GM19035 (cell line): ENCODE data around the gene C4orf51.

Source experiments
- ATAC-seq: cut with Tn5 transposase; IDR thresholded peaks from one replicate; pipeline ENCODE4 v1.9.1; 2021; ENCODE audit not compliant: unreplicated experiment

Gene C4orf51

DNA sequence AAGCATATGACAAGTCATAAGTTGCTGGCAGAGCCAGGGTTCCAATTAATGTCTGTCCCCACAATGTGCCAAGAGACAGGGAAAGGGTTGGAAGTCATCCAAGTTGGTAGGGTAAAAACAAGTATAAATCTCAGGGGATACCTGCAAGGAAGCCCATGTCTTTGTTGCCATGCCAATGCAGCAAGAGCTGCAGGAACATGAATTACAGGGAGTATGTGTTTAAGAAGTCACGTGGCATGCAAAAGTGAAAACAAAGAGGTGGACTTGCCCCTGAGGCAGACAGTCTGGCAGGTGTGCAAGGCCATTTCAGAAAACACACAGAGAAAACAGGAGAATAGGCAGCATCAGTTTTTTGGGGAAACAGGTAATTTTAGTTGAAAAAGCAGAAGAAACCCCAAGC is 29.4 kb downstream of the C4orf51 start:
- peak; percentile 7 for ATAC-seq

DNA sequence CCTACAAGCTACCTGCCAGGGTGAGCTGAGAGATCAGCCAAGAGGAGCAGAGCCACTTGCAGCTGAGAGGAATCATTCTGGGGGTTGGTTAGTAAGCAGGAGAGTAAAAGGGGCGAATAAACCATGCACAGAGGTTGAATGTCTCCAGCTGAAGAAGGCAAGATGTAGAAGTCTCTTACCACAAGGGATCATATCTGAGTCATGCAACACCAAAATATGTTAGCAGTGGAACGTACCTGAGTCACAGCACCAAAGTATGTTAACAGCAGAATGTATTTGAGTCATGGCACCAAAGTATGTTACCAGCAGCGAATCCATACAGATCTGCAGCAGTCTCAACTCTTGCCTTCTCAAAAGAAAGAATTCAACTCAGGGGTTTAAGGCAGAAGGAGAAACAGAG is 29.9 kb downstream of the C4orf51 start:
- peak; percentile 81 for ATAC-seq

DNA sequence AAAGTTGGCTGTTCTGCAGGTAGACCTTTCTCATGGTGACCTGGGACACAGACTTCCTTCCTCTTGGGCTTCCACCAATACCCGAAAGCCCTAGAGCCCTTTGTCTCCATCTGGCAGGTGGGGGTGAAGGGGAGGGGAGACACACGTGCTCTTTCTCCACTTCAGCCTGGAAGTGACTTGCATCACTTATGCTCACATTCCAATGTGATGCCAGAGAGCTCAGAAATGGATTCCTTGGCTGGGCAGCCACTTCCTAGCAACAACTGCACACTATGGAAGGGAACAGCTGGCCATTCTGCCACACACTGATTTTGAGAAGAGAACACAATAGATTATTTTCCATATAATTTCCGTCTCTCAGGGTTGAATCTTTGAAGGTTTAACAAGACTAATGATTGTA is 36.3 kb downstream of the C4orf51 start:
- no peak for ATAC-seq

DNA sequence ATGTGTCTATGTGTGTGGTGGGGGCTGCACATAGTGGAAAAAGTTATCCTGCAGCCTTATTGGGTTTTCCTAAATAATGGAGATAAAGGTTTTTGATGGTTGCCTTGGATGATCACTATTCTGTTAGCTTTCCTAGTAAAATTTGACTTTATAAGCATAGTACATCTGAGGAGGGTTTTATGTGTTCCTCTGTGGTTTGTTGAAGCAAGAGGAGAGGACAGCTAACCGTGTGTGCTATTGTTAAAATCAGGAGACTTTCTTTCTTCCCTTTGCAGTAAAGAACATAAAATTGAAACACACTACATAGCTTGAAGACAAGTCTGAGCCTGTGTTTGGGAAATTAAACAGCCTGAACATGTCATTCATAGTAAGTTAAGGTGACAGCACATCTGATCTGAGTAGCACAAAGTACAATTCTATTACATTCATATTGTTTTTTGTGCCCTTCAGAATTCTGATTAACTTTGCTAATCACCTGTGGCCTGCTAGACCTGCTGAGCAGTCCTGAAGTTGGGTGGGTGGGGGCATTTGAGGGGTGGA is 36.8 kb downstream of the C4orf51 start:
- no peak for ATAC-seq

DNA sequence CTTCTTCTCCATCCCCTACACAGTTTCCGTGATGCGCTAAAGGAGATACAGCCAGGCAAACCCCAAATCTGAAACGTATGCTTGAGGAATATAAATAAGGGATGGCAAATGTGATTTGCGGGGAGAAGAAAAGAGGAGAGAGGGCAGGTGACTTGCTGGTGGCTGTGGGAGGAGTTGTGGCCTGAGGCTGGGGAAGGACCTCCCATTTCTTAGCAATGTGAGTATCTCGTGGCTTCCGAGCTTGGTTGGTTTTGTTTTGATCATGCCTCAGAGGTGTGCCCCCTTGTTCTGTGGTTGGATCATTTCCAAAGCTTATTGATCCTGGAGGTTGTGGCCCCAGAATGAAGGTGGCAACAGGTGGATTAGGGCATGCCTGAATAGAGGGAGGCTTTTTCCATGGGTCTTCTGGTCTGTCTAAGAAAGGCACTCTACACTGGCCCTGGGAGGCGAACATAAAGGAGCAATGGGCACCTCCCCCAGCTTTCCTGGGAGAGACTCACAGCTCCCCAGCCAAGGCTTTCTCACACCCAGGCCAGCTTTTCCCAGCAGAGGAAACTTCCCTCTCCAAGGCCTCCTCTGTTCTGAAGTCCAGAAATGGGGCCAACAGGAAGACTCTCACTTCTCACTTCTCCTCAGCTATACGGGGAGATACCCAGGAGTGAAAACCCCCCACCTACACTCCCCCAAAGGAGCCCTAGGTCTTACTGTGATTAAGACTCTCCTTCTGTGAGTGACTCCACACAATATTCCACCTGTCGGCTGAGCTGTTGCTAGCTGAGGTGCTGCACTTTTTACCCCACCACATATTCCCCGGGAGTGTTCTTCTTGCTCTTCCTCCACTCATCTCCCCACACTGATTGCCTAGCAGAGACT is 40.0 kb downstream of the C4orf51 start:
- peak; percentile 76 for ATAC-seq

DNA sequence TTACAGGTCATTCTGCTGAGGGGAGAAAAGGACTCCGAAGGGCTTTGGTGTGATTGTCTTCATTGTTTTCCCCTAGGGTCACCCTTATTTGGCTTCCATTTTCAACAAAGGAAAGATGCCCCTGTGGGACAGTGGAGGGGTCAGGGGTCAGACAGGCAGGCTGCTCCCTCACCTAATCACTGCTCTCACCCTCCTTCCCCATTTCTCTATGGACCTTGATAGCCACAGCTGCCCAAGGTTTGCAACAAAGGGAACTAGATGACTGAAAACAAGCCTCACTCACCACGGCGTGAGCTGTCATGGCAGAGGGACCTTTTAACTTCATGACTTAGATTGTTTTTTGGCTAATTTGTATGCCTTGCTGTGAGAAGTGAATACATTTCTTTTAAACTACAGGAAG is 40.7 kb downstream of the C4orf51 start:
- ATAC-seq: no peak

DNA sequence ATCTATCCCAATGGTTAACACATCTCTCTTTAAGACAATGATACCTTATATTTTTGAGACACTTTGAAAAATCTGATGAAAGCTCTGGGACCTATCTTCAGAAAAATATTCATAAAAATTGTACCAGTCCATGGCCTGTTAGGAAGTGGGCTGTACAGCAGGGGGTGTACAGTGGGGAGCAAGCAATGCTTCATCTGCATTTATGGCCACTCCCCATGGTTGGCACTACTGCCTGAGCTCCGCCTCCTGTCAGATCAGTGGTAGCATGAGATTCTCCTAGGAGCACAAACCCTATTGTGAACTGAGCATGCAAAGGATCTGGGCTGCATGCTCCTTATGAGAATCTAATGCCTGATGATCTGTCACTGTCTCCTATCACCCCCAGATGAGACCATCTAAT is 42.6 kb downstream of the C4orf51 start:
- no peak for ATAC-seq

DNA sequence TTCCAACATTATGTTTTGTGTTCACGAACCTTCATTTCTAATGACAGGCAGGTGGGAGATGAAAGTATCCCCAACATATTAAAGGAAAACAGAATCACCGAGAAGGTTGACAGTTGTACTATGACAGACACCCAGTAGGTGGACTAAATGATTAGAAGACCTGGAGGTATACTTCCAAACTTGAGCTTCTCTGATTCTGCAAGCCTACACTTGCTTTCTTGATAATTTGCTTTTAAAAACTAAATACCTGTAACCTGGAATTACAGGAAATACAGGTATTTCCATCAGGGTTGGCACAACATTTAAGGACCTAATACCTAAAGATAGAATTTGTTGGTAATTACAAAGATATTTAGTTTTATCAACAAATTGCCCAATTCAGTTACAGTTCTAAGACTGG is 43.4 kb downstream of the C4orf51 start:
- no peak for ATAC-seq

DNA sequence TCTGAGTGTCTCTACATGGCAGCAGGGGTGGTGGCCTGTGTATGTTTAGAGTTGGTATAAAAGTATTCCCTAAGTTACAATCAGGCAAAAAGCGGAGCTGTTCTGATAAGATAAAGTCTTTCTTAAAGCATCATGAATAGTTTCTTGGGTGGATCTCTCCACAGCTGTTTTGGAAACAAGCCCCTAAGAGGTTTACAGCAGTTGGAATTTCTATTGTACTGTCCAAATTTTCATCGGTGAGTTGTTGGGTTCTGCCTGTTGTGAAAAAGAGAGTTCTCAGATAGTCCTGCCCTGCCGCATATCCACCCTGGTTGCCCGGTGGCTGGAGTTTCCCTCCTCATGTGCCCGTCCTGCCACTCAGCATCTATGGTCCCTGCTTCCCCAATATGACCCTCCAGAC is 50.1 kb downstream of the C4orf51 start:
- no peak for ATAC-seq

DNA sequence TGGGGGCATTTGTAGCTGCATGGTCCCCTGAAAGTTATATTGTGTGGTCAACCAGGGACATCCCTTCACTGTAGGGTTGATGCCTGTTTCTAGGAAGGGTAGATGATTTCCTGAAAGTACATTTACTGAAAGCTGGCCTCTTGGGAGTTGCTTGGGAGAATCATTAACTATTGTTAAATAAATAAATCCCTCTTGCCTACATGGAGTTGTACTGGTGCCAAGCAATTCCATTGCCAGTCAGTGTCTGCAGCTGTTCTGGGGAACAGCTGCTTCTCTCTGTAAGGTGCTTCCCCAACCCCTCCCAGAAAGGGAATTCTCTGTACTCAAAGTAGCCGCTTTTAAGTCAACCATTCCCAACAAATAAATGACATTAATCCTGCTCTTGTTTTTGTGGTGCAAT is 51.1 kb downstream of the C4orf51 start:
- ATAC-seq: no peak

DNA sequence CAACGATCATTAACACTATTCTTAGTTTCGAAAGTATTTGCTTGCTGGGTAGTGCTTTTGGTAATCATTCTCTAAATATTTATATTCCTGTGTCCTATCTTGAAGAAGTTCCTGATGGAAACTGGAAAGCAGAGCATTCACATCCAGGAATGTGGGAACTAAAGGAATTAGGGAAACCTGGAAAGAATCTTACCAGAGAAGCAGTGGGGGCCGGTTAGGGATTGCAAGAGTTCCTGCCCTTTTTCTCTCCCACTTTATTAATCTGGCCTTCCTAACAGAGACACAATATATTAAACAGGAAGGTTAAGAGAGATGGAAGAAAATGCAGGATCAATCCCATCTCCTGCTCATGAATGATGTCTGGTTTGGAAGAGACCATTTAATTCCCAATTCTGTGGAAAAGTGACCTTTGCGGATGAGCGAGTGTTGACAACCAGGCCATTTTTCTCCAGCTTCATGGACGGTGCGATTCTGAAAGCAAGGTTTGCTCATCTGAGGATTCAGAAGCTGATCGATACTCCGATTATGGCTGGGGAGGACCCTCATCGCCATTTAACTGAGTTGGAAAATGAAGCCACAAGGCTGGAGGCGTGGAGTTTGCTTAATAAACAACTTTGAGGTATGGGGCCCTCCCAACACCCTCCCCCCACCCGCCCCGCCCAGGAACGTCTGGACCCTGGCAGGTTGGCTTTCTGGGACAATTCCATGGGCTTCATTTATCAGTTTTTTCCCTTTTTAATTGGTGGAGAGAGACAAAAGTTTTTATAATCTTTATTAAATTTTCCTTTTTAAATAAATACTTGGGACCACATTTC is 52.3 kb downstream of the C4orf51 start:
- ATAC-seq: no peak

DNA sequence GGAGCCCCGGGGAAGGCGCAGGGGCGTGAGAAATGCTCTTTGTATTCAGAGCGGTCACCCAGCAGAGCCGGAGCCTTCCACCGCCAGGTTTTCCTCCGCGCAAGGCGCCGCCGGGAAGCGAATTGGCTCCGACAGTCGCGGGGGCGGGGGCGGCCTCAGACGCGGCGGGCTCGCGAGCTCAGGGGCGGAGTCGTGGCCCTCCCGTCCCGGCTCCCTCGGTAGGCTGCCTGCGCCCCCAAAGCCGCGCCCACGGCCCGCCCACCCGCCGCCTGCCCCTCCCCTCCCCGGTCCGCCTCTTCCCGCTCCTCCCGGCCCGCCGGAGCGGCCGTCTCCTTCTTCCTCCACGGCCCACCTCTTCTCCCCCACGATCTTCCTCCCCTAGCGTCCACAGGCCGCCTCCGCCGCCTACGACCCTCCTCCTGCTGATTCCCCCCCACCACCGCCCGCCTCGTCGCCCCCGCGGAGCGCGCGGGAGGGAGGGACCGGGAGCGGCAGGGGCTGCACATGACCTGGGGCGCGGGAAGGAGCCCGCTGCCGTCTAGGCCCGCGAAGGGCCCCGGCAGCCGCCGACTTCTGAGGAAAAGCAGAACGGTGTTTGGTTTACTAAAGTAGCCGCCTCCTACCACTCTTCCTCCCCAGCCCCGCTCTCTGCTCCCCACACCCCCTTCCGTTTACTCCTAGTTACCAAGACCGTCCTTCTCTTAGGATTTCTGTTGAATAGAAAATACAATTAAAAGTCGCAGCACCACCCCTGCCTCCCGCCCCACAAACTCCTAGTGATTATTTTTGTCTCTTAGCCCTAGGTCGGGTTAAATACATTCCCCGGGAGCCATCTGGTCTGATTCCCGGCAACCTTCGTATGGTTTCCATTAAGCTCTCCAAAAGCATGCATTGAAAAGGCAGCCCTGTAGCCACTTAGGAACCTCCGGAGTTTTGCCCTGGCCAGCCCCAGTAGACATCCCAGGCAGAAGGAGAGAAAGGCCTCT is 53.2 kb downstream of the C4orf51 start:
- ATAC-seq: peak; percentile 80

DNA sequence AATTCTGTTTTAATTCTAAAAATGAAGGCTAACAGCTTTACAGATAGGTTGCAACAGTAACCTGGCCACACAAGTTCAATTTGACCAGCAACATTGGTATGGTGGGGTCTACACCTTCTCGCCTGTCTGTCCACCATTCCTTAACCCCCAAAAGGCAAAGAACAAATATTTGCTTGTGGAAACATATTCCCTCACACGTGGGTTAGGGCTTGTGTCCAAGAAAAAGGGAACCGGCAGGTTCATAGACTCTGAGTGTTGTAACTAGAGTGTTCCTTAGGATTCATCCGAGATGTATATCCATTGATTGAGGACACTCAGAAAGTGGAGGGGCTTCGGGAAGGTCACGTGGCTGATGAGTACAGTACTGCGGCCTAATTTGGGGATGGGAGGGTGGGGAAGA is 54.1 kb downstream of the C4orf51 start:
- ATAC-seq: no peak

DNA sequence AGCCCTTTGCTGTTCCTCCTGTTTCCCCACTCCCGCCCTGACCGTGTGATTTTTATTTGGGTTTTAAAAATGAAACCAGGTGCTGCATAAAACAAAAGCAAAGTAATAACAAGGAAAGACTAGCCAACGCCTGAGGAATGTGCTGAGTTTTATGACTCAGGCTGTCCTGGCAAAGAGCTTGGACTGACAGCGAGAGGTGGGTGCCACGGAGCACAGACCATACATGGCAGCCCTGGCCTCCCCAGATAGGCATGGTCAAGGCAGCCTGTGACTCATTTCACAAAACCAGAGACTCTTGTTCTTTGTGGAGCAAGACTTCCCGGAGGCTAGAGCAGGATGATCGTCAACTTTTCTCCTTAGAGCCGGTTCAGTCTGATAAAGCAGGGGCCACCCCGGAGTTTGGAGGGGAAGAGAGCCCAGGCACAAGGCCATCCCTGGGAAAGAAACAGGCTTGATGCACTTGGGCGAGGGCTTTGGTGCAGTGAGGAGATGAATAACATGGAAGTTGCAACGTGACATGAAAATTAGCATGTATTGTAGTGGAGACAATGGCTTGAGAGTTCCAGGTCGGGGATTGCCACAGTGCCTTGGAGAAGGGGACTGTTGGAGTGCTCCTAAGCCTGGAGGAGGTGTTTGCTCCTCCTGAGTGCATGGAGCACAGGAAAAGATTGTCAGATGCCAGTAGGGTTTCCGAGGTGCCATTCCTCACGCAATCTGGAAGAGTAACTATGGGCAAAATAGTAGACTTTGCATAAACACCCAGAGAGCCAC is 54.8 kb downstream of the C4orf51 start:
- ATAC-seq: peak; percentile 50

DNA sequence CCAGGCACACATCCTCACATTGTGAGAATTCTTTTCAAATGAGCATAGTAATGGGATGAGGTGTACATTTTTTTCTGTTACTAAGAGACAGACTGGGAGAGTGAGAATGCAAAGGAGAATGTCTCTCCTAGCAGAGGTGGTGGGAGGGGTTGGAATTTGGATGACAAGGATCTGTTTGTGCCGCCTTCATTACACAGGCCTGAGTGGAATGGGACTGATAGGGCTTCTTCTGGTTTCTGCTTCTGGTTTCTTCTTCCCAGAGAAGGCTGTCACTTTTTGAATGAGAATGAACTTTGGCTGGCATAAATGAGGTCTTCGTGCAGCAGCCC is 55.4 kb downstream of the C4orf51 start:
- ATAC-seq: no peak

DNA sequence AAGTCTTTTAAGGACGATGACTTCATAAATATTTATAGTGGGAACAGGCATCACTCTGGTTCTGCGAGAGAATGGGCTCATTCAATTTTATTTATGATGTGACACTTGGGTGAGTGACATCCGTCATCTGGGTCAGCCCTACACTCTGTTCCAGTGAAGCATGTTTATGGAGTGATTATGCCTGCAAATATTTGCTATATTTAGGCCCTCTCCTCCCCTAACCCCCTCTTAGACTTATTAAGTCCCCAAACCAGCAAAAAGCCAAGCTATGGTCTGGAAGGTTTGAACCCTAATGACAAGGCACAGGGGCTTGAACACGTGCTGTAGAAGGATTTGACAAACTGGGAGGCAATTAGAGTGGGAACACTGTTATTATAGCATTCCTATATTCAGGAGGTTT is 55.9 kb downstream of the C4orf51 start:
- no peak for ATAC-seq

DNA sequence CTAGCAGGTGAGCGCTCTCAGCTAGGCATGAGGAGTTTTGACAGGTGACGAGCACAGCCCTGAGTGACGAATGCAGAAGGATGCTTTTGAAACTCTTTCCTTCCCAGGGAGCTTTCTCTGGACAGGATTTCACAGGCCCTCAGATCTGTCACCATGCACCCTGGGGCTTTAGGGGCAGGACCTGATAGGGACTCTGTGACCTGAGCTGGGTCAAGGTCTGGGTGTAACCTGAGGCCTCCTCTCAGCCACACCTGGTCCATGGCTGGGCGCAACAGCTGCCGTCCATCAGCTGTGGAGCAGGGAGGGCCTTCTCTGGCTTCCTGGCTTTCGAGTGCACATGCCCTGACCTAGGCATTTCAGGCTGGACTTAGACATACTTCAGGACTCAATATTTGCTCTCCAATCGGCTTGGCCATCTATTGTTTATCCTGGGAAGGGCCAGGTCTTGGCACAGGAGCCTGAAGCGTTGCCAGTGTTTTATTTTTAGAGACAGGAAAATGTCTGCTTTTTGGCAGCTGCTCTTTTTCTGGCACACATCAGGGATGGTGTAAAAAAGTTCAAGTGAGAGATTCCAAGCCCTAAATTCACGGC is 56.4 kb downstream of the C4orf51 start:
- ATAC-seq: no peak

DNA sequence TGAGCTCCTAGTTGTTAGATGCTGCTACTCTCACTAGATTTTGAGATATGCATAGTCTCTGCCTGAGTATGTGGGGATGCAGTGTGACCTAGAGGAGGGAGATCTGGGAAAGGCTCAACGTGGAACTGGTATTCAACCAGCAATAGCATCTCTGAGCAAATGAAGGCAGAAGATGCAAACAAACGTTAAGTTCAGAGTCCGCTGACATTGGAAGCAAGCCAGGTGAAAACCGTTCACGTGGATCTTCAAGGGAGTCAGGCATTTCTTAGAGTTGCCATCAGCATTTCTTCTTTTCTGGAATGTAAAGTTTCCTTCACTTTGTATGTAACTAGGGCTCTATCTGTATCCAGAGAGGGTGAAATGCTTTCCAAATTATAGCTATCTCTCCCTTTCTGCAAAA is 59.9 kb downstream of the C4orf51 start:
- no peak for ATAC-seq

DNA sequence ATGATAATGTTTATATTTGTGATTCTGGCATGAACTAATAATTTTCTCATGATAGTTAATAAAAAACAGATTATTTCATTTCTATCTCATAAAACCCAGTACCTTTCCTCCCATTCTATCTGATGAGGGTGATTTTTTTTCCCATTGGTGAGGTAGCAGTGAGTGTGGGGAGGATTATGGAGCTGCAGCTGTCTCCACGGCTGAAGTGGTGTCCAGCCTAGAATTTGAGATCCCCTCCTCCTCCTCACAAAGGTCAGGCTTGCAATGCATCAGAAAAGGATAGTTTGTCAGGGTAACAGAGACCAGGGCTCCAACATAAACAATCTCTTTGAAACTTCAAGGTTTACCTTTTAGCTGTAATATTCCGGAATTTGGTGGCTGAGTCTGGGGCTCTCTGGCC is 60.9 kb downstream of the C4orf51 start:
- ATAC-seq: no peak

DNA sequence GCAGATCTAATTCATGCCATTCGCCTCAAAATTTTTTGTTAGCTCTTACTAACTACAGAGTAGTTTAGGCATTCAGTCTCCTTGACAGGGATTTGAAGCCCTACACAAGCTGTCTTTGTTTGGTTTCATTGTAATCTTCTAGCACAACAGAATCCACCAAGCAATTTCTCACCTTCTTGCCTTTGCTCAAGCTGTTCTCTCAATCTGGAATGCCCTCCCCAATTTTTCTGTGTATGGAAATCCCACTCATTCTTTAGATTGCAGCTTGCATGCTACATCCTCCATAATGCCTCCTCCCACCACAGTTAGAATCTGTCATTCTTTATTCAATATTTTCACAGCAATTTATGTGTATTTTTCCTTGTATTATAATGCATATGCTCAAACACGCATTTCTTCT is 63.7 kb downstream of the C4orf51 start:
- ATAC-seq: no peak
